ENCODE results near the gene PDE6B. TPM values are rescaled to one million over a fixed set of nuclear protein-coding genes. Genes with fewer than 3 reads are reported as not detected.

The PDE6B gene
- total RNA-seq, 2 experiments from 2014 or later = 11.4 to 13.9 TPM

- ATAC-seq (no peak), DNase-seq (no peak)
- intact Hi-C loops (cut with micrococcal nuclease) = no loop called here
- Mint-ChIP-seq H3K27ac (no peak overlapping the region), H3K4me1 (ENCODE audit: low read depth) (peaks cover 29% of the 10 kb centered on the region), H3K4me3 (no peak overlapping the region), H3K36me3 (ENCODE audit: low read depth) (peaks cover 3% of the 10 kb centered on the region), H3K27me3 (no peaks in the 10 kb centered on the region), H3K9me3 (no peaks in the 10 kb centered on the region)
- no peak for TF ChIP-seq CTCF (IDR thresholded peaks at IDR 0.05)
- CTCF ChIA-PET = interaction anchor here (1.0 kb wide), 1 partner anchor 30 kb away, joined by 3 read pairs; no protein-coding TSS in a partner anchor
- POLR2A ChIA-PET = no interaction called here
Observed at GRCh38 chr4:712916-713632, 87.7 kb downstream of the PDE6B start.

- Mint-ChIP-seq H3K27ac (no peak overlapping the region), H3K36me3 (ENCODE audit: low read depth) (no peaks in the 10 kb centered on the region)
Observed at GRCh38 chr4:714087-714486, 88.7 kb downstream of the PDE6B start.

GRCh38 chr4:717601-718320, 92.4 kb downstream of the PDE6B start:
- DNase-seq (no peak), ATAC-seq (no peak)
- Mint-ChIP-seq H3K36me3 (ENCODE audit: low read depth) (peaks cover 11% of the 10 kb centered on the region), H3K9me3 (no peaks in the 10 kb centered on the region), H3K4me3 (no peak overlapping the region), H3K27ac (no peak overlapping the region), H3K4me1 (ENCODE audit: low read depth) (peaks cover 14% of the 10 kb centered on the region), H3K27me3 (no peaks in the 10 kb centered on the region)
- TF ChIP-seq CTCF (IDR thresholded peaks at IDR 0.05) = no peak
- ChIA-PET POLR2A (no interaction called here), CTCF (interaction anchor here (1.1 kb wide), 1 partner anchor 9 kb away, joined by 4 read pairs; no protein-coding TSS in a partner anchor)
- intact Hi-C loops (cut with micrococcal nuclease) = no loop called here

More at GRCh38 chr4:714087-714486, 88.7 kb downstream of the PDE6B start:
- Mint-ChIP-seq H3K27me3 (no peaks in the 10 kb centered on the region), H3K4me1 (ENCODE audit: low read depth) (peaks cover 22% of the 10 kb centered on the region), H3K4me3 (no peak overlapping the region), H3K9me3 (no peaks in the 10 kb centered on the region)
- ATAC-seq (no peak), DNase-seq (no peak)
- intact Hi-C loops (cut with micrococcal nuclease) = no loop called here
- ChIA-PET POLR2A (no interaction called here), CTCF (interaction anchor here (1.0 kb wide), 1 partner anchor 29 kb away, joined by 3 read pairs; no protein-coding TSS in a partner anchor)
- TF ChIP-seq CTCF (IDR thresholded peaks at IDR 0.05) = no peak

GRCh38 chr4:718460-718859, 93.1 kb downstream of the PDE6B start:
- intact Hi-C loops (cut with micrococcal nuclease) = no loop called here
- ChIA-PET CTCF (interaction anchor here (1.1 to 1.2 kb wide), 2 partner anchors 9 to 24 kb away, joined by 3 to 4 read pairs; no protein-coding TSS in a partner anchor), POLR2A (no interaction called here)
- ATAC-seq (no peak), DNase-seq (no peak)
- Mint-ChIP-seq H3K27ac (no peak overlapping the region), H3K4me1 (ENCODE audit: low read depth) (peaks cover 14% of the 10 kb centered on the region), H3K4me3 (no peak overlapping the region), H3K36me3 (ENCODE audit: low read depth) (peaks cover 18% of the 10 kb centered on the region), H3K9me3 (no peaks in the 10 kb centered on the region), H3K27me3 (no peaks in the 10 kb centered on the region)
- TF ChIP-seq CTCF (IDR thresholded peaks at IDR 0.05) = no peak

Other genes with a start within 250 kb of the PDE6B start
- 10 to 100 TPM; 33.9 to 36.4 TPM for gene ZNF721, start 126.4 kb upstream of the PDE6B start, total RNA-seq
- 10 to 100 TPM; 40.9 to 41.7 TPM for gene PIGG, start 126.4 kb upstream of the PDE6B start, total RNA-seq
- gene TMEM271, start 49.3 kb upstream of the PDE6B start, total RNA-seq = not detected
- gene ATP5ME, start 48.7 kb downstream of the PDE6B start, total RNA-seq = 100 to 1,000 TPM; 221 to 234 TPM
- gene MYL5, start 49.0 kb downstream of the PDE6B start, total RNA-seq = 10 to 100 TPM; 14.7 to 17.8 TPM
- gene SLC49A3, start 63.6 kb downstream of the PDE6B start, total RNA-seq = under 1 TPM in 1 of 2 experiments, not detected in 1; 0.23 TPM
- 10 to 100 TPM; 23.9 to 25.6 TPM for gene PCGF3, start 80.3 kb downstream of the PDE6B start, total RNA-seq
- gene CPLX1, start 200.6 kb downstream of the PDE6B start, total RNA-seq = not detected